ENCODE results near the gene PDE11A.

DNA sequence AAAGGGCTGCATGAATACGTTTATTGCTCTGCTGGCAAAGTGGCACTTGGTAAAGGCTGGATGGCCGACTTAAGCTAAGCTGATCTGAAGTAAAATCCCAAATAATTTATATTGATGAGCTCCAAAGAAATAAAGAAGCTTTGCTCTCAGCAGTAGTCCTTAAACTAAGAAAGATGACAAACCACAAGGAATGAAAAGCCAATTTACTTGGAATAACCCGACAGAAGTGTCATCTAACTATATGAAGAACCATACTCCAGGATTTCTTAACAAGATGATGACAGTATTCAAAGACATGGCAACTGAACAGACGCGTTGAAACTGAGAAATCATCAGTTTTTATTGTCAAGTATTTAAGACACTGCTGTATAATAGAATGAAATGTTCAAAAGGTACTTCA is 294.1 kb downstream of the PDE11A start:
- no peak for TF ChIP-seq CTCF (IDR thresholded peaks at IDR 0.05)
- no peak for TF ChIP-seq POLR2A (IDR thresholded peaks at IDR 0.05)

All from esophagus squamous epithelium (tissue), 4 donors.